ENCODE measurements around the gene EAPP.
"Not testable (repeated sequence)": the region's sequence is repeated elsewhere in the genome, so short reads cannot be mapped to it uniquely, and the experiment has no call there.

The EAPP gene

DNA sequence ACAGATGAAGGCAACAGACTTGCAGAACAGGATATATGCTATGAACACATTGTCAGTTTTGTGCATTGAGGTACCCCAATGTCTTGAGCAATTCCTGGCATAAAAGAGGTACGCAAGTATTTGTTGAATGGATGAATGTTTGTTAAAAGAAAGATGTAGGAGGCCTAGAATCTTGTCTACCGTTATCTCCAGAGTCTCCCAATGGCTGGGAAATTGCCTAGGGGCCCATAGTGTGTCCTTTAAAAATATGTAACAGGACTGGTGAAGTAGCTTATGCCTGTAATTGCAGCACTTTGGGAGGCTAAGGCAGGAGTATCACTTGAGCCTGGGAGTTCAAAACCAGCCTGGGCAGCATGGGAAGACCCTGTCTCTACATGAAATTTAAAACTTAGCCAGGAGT, 57.0 kb downstream of the EAPP start:
- no peak for DNase-seq (ENCODE audit: low spot score)

- no peak for DNase-seq (ENCODE audit: low spot score)
Observed at GRCh38 chr14:34479694-34480093, 59.8 kb downstream of the EAPP start.

DNA sequence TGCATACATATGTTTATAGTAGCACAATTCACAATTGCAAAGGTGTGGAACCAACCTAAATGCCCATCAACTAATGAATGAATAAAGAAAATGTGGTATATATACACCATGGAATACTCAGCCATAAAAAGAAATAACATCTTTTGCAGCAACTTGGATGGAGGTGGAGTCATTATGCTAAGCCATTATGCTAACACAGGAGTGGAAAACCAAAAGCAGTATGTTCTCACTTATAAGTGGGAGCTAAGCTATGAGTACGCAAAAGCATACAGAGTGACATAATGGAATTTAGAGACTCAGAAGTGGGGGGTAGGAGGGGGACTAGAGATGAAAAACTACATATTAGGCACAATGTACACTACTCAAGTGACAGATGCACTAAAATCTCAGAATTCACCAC, 61.2 kb downstream of the EAPP start:
- DNase-seq (ENCODE audit: low spot score) = no peak

DNA sequence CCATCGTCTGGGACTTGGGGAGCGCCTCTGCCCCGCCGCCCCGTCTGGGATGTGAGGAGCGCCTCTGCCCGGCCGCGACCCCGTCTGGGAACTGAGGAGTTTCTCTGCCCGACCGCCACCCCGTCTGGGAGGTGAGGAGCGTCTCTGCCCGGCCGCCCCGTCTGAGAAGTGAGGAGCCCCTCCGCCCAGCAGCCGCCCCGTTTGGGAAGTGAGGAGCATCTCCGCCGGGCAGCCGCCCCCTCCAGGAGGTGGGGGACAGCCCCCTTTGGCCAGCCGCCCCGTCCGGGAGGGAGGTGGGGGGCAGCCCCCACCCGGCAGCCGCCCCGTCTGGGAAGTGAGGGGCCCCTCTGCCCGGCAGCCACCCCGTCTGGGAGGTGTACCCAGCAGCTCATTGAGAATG, 63.5 kb downstream of the EAPP start:
- DNase-seq (ENCODE audit: low spot score) = not testable (repeated sequence)

DNA sequence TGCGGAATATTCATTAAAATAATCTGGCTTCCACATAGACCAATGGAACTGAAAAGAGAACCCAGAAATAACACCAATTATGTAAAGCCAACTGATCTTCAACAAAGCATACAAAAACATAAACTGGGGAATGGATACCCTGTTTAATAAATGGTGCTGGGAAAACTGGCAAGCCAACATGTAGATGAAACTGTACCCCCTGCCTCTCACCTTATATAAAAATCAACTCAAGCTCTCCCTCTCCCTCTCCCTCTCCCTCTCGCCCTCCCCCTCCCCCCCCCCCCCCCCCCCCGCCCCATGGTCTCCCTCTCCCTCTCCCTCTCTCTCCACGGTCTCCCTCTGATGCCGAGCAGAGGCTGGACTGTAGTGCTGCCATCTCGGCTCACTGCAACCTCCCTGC, 64.3 kb downstream of the EAPP start:
- DNase-seq (ENCODE audit: low spot score) = no peak

DNA sequence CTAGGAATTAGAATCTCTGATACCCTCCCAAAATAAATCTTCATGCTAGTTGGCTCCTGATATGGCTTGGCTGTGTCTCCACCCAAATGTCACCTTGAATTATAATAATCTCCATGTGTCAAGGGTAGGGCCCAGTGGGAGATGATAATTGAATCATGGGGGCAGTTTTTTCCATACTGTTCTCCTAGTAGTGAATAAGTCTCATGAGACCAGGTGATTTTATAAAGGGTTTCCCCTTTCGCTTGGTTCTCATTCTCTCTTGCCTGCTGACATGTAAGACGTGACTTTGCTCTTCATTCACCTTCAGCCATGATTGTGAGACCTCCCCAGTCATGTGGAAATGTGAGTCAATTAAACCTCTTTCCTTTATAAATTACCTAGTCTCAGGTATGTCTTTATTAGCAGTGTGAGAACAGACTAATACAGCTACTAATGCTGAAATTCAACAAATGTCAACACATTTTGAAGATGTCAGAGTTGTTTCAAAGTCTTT, 65.3 kb downstream of the EAPP start:
- DNase-seq (ENCODE audit: low spot score) = no peak

- DNase-seq (ENCODE audit: low spot score) = no peak
Observed at GRCh38 chr14:34472706-34473279, 66.7 kb downstream of the EAPP start.

DNA sequence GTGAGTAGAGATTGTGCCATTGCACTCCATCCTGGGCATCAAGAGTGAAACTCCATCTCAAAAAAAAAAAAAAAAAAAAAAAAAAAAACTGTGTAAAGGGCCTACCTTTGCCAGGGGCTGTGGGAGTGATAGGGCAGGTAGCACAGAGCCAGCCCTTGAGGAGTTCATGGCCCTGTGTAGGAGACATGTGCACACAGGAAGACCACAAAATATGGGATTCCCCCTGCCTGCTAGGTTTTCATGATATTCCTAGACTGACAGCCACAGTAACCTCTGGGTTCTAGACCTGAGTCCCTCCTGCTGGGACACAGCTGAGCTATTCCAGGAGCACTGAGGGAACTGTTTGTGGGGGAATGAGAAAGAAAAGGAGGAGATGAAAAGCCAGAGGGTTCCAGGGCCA, 69.2 kb downstream of the EAPP start:
- no peak for DNase-seq (ENCODE audit: low spot score)

GRCh38 chr14:34466691-34467090, 72.8 kb downstream of the EAPP start:
- no peak for DNase-seq (ENCODE audit: low spot score)

Data from CD4-positive, alpha-beta T cell treated with Interleukin-6 at 100 ng/mL for 8 hours (primary cell).